Measurements from ENCODE around the gene ADAM11. TPM values are rescaled to one million over a fixed set of nuclear protein-coding genes. Genes with fewer than 3 reads are reported as not detected.

Gene ADAM11
- total and polyA plus RNA-seq, 2 of the 13 experiments (the other 11 are each of a cell fraction or from before 2014, with no cell fraction given): 0.38 to 0.91 TPM

DNA sequence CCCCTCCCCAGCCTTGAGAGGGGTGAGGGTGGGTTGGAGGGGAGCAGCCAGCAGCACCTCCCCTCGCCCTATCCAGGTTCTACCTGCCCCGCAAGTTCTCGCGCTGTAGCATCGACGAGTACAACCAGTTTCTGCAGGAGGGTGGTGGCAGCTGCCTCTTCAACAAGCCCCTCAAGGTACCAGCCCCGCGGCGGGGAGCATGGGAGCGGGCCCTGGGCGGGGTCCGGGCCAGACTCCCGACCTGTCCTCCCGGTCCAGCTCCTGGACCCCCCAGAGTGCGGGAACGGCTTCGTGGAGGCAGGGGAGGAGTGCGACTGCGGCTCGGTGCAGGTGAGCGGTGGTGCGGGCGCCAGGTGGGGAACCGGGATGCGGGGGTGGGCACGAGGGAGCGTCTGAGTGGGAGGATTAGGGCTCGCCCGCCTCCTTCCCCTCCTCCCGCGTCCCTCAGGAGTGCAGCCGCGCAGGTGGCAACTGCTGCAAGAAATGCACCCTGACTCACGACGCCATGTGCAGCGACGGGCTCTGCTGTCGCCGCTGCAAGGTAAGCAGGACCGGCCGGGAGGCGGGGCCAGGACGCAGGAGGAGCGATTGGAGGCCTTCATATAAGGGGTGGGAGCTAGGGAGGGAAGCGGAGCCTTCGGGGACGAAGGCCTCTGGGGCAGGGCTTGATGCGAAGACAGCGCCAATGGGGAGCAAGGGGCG, 16.5 kb downstream of the ADAM11 start (continued):
- TF ChIP-seq ZNF34 (CRISPR knock-in tag; IDR thresholded peaks at IDR 0.05; ENCODE audit: borderline replicate concordance) (peak; percentile 66; the same call in 1 of the 2 replicates), FLYWCH1 (CRISPR knock-in tag; IDR thresholded peaks at IDR 0.05) (no peak), SNRNP70 (IDR thresholded peaks at IDR 0.05; ENCODE audit: low read depth, low read length) (no peak), ZNF382 (CRISPR knock-in tag; IDR thresholded peaks at IDR 0.05; ENCODE audit: borderline replicate concordance) (no peak), NBN (conservative IDR thresholded peaks at IDR 0.05) (no peak), ZSCAN12 (CRISPR knock-in tag; IDR thresholded peaks at IDR 0.05) (no peak), KDM5A (IDR thresholded peaks at IDR 0.05; ENCODE audit: borderline replicate concordance, low read length) (no peak; the same call in 1 of the 2 replicates), ZNF160 (CRISPR knock-in tag; IDR thresholded peaks at IDR 0.05) (0 out of 2 replicates have a peak, but pooled peaks have one; percentile 25), CREM (IDR thresholded peaks at IDR 0.05) (no peak), CREM (CRISPR knock-in tag; IDR thresholded peaks at IDR 0.05) (no peak)
- TF ChIP-seq, protein P1, sequence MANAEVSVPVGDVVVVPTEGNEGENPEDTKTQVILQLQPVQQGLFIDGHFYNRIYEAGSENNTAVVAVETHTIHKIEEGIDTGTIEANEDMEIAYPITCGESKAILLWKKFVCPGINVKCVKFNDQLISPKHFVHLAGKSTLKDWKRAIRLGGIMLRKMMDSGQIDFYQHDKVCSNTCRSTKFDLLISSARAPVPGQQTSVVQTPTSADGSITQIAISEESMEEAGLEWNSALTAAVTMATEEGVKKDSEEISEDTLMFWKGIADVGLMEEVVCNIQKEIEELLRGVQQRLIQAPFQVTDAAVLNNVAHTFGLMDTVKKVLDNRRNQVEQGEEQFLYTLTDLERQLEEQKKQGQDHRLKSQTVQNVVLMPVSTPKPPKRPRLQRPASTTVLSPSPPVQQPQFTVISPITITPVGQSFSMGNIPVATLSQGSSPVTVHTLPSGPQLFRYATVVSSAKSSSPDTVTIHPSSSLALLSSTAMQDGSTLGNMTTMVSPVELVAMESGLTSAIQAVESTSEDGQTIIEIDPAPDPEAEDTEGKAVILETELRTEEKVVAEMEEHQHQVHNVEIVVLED (CRISPR knock-in tag; IDR thresholded peaks at IDR 0.05; ENCODE audit: borderline replicate concordance): no peak; the same call in 1 of the 2 replicates
- TF ChIP-seq, protein P2, sequence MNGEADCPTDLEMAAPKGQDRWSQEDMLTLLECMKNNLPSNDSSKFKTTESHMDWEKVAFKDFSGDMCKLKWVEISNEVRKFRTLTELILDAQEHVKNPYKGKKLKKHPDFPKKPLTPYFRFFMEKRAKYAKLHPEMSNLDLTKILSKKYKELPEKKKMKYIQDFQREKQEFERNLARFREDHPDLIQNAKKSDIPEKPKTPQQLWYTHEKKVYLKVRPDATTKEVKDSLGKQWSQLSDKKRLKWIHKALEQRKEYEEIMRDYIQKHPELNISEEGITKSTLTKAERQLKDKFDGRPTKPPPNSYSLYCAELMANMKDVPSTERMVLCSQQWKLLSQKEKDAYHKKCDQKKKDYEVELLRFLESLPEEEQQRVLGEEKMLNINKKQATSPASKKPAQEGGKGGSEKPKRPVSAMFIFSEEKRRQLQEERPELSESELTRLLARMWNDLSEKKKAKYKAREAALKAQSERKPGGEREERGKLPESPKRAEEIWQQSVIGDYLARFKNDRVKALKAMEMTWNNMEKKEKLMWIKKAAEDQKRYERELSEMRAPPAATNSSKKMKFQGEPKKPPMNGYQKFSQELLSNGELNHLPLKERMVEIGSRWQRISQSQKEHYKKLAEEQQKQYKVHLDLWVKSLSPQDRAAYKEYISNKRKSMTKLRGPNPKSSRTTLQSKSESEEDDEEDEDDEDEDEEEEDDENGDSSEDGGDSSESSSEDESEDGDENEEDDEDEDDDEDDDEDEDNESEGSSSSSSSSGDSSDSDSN (CRISPR knock-in tag; IDR thresholded peaks at IDR 0.05): no peak
- TF ChIP-seq, protein P3, sequence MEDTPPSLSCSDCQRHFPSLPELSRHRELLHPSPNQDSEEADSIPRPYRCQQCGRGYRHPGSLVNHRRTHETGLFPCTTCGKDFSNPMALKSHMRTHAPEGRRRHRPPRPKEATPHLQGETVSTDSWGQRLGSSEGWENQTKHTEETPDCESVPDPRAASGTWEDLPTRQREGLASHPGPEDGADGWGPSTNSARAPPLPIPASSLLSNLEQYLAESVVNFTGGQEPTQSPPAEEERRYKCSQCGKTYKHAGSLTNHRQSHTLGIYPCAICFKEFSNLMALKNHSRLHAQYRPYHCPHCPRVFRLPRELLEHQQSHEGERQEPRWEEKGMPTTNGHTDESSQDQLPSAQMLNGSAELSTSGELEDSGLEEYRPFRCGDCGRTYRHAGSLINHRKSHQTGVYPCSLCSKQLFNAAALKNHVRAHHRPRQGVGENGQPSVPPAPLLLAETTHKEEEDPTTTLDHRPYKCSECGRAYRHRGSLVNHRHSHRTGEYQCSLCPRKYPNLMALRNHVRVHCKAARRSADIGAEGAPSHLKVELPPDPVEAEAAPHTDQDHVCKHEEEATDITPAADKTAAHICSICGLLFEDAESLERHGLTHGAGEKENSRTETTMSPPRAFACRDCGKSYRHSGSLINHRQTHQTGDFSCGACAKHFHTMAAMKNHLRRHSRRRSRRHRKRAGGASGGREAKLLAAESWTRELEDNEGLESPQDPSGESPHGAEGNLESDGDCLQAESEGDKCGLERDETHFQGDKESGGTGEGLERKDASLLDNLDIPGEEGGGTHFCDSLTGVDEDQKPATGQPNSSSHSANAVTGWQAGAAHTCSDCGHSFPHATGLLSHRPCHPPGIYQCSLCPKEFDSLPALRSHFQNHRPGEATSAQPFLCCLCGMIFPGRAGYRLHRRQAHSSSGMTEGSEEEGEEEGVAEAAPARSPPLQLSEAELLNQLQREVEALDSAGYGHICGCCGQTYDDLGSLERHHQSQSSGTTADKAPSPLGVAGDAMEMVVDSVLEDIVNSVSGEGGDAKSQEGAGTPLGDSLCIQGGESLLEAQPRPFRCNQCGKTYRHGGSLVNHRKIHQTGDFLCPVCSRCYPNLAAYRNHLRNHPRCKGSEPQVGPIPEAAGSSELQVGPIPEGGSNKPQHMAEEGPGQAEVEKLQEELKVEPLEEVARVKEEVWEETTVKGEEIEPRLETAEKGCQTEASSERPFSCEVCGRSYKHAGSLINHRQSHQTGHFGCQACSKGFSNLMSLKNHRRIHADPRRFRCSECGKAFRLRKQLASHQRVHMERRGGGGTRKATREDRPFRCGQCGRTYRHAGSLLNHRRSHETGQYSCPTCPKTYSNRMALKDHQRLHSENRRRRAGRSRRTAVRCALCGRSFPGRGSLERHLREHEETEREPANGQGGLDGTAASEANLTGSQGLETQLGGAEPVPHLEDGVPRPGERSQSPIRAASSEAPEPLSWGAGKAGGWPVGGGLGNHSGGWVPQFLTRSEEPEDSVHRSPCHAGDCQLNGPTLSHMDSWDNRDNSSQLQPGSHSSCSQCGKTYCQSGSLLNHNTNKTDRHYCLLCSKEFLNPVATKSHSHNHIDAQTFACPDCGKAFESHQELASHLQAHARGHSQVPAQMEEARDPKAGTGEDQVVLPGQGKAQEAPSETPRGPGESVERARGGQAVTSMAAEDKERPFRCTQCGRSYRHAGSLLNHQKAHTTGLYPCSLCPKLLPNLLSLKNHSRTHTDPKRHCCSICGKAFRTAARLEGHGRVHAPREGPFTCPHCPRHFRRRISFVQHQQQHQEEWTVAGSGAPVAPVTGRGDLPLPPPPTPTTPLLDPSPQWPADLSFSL (CRISPR knock-in tag; IDR thresholded peaks at IDR 0.05): no peak
- TF ChIP-seq, protein P4, sequence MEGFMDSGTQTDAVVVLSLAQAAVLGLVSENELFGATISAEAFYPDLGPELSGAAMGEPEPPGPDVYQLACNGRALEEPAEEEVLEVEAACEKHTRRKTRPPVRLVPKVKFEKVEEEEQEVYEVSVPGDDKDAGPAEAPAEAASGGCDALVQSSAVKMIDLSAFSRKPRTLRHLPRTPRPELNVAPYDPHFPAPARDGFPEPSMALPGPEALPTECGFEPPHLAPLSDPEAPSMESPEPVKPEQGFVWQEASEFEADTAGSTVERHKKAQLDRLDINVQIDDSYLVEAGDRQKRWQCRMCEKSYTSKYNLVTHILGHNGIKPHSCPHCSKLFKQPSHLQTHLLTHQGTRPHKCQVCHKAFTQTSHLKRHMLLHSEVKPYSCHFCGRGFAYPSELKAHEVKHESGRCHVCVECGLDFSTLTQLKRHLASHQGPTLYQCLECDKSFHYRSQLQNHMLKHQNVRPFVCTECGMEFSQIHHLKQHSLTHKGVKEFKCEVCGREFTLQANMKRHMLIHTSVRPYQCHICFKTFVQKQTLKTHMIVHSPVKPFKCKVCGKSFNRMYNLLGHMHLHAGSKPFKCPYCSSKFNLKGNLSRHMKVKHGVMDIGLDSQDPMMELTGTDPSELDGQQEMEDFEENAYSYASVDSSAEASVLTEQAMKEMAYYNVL (CRISPR knock-in tag; IDR thresholded peaks at IDR 0.05; ENCODE audit: borderline replicate concordance): peak; percentile 38; the same call in 1 of the 2 replicates
